Activated gamma-delta T cell (primary cell): ENCODE results near the gene HOXD12.

Experiments used
- DNase-seq: peaks from one replicate; lab custom pipeline; 2025; lab: John Stamatoyannopoulos, UW

The HOXD12 gene

DNA sequence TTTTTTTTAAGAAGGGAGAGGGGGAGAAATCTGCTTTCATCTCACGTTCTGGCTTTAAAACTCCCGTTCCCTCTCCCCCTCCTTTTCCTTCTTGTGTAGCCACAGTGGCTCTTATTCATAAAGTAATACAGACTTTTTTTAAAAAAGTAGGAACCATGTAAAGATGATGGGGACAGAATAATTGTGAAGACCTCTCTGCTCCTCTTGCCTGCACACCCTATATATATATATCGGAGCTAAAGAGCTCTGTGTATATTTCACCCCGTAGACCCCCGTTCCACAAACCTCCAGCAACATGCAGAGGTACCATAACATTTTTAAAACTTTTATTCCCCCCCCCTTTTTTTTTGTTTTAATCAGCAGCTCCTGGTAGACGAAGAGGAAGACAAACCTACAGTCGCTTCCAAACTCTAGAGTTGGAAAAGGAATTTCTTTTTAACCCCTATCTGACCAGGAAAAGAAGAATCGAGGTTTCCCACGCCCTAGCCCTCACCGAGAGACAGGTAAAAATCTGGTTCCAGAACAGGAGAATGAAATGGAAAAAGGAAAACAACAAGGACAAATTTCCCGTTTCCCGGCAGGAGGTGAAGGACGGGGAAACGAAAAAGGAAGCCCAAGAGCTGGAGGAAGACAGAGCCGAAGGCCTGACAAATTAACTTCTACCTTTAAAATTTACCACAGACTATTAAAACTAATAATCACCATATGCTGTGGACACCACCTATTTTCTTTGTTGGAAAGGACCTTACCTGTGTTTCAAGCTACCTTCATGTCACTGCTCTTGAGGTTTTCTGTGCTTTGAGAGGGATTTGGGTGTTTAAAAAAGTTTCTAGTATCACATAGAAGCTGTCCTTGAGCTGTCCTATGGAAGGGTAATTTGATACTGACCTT is 31.6 kb downstream of the HOXD12 start:
- no peak for DNase-seq

DNA sequence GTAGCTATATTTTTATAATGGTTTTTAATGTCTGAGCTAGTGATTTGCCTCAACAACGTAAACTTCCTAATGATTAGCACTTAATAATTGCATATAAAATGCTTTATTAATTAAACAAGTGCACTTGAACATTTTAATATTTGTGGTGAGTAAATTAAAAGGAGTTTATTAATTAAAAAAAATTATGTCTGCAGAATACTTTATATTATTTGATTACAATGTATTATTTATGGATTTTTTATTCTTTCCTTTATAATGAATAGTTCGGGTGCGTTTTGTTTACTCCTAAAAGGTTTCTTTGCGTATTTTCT is 32.2 kb downstream of the HOXD12 start:
- DNase-seq: no peak

DNA sequence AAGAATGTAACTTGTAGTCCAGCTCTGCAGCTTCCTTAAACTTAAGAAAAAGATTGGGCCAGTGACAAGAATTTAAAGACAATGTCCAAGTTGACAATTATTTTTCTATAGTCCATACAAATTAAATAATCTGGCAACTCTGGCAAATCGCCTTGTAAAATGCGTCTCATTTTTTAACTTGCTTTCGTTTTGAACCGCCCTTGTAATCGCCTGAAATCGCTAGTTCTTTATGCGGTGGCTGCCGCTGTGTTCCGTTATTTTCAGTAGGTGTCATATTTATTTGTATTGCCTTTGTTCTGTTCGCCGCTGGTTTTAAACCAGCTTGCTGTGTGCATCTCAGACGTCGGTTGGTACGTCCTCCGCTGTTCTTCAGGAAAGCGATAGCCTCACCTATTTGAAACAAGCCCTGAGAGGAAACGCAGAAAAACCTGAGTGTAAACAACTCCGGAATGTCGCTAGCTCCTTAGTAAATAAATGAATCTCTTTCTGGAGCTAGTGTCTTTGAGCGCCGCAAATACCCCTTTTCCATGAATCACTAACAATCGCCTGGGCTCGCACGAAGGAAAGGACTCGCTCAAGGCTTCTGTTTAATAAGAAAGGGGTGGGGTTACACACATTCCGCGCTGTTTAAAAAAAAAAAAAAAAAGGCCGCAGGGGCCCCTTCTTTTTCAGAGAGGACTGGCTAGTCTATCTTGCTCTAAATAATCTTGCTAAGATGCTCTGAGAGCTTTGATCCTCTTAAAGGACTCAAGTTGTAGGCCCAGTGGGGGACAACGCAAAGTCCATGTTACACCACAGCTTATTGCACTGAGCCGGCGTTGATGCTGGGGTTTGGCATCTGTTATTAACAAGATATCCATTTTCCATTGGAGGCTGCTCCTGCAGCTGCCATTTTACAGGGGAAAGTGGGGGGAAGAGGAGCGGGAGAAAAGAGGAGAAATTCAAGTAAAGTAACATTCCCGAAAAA is 32.9 kb downstream of the HOXD12 start:
- DNase-seq: no peak

DNA sequence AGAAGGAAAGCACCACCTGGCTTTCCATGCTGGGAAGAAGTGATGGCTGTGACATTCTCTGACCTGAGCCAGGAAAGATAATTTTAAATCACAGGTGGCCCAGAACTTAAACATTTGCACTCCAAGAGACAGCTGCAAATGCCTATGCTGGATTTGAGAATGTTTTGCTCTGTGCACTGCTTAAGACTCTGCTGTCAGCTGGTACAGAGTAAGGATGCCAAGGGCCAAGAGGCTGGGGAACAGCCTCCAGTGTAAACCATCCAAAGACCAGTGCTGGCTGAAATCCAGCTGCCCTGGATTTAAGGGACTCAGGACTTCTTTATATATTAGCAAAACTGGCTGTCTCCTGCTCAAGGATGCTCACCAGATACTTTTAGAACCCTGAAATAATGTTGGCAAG is 33.8 kb downstream of the HOXD12 start:
- DNase-seq: no peak

DNA sequence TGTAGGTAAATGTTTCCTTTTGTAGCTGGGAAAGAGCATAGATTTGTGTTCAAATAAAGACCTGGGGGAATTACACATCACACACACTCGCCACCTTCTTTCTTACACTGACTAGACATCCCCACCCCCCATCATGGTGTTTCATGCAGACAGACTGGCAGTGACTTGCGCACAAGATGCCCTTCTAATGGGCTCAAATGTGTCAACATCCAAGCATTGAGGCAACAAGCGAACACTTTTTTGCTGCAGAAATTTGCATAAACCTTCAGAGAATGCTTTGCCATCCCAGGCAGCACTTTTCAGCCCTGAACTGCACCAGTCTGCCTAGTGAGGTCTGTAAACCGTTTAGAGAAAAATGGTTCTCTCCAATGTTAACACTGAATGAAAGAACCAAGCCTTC is 34.4 kb downstream of the HOXD12 start:
- DNase-seq: no peak

DNA sequence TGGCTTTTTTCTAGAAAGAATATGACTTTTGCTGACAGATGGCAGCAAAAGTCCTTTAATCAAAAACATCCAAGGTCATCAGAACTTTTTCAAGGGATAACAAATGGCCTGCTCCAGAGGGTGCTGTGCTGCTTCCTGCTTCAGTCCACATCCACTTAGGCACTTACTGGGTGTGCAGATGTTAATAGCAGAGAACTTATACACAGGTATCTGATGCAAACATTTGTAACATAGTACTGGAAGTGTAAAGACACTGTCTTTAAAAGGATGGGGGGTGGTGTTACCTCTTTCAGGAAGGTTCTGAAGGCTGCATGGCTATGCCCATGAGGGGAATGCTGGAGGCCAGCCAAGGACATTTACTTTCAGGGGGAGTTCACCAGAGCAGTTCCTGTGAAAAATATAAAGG is 35.4 kb downstream of the HOXD12 start:
- DNase-seq: no peak

DNA sequence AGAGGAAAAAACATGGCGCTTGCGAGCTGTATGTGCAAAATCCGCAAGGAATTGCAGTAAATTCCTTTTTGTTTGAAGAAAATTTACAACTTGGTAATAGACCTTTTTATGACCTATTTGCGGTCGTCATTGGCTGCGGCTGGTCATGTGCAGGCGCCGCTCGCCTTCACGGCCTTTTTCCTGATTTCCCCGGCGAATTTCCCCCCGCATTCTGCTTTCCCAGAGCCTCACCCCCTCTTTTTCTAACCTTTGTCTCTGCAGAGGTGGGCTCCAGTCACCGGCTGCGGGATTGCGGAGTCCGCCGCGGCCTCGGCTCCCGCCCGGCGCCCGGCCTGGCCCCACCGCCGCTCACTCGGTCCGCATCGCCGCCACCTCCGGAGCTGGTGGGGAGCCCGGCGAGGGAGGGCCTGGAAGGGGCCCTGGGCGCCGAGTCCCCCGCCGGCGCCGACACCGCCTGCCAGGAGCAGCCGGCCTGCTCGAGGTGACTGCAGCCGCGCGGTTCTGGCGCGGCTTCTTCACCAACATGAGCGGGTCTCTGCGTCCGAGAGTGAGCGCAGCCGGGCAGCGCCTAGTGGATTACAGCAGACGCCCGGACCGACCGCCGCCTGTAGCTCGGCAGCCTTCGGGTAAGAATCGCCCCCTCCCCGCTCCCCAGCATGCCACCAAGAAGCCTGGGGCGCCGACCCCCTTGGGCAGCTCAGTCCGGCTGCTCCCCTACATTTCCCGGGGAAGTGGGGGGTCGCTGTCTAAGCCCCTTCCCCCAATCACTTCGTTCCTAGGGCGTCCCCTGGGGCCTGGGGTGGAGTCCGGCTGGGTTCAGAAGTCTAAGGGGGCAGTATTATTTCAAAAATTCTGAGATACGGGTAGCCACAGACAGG is 37.0 kb downstream of the HOXD12 start:
- no peak for DNase-seq

DNA sequence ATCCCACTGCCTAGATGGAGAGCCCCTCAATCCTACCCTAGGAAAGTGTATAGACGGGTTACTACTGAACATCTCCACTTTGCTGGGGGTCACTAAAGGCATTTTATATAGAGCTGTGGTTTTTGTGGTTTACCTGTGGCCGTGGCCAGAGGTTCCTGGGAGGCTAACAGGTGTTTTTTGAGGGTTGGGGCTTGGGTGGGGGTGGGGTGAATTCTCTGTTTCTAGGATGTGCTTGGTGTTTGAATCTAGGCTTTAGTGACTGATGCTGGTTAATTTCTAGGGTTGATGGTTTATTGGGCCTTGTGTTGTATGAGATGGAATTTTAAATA is 37.6 kb downstream of the HOXD12 start:
- no peak for DNase-seq

DNA sequence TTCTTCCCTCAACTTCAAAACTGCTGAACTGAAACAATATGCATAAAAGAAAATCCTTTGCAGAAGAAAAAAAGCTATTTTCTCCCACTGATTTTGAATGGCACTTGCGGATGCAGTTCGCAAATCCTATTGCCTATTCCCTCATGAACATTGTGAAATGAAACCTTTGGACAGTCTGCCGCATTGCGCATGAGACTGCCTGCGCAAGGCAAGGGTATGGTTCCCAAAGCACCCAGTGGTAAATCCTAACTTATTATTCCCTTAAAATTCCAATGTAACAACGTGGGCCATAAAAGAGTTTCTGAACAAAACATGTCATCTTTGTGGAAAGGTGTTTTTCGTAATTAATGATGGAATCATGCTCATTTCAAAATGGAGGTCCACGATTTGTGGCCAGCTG is 38.3 kb downstream of the HOXD12 start:
- DNase-seq: no peak

DNA sequence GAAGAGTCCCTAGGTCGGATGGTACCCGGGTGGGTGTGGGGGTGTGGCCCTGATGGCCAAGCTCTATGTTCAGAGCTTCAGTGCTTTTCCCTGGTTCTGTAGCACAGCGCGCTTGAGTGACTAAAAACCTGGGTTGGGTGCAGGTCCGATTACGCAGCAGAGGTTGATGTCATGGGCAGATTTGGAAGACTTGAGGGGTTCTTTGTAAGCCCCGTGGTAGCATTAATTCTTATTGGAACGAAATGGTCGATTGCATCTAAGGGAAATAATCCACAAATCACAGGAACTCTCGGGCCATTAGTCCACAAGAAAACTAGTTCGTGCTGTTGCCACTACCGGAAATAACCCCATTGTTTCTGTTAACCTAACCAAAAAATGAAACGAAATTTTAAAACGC is 38.9 kb downstream of the HOXD12 start:
- no peak for DNase-seq

DNA sequence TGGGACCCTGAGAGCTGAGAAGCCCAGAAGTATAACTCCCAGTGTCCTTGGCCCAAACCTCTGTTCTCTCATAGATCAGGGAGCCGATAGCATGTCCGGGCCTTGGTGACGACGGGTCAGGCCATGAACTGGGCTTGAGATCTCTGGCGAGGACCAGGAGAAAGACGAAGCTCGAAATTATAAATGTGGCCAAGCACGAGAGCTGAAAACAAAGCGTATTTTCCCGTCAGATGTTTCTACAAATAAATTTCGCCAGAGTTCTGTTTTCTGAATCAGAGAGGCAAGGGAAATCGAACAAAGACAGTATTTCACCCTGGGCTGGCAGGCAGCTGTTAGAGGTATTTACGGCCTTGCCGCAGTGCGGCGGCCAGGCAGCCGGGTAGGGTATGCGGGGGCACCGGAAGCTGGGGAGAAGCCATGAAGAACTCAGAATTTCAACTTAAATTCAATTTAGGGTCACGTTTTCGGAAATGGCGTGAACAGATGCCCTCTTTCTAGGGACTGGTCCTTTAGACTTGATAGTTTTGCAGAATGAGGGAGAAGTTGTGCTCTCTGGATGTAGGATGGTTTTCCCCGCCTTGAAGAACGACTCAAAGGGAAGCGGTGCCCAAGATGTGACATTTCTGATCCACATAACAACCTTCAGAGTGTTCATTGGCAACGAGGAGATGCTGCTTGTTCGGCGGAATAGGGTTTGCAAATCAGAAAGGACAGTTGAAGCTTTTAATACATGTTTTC is 39.5 kb downstream of the HOXD12 start:
- DNase-seq: no peak

DNA sequence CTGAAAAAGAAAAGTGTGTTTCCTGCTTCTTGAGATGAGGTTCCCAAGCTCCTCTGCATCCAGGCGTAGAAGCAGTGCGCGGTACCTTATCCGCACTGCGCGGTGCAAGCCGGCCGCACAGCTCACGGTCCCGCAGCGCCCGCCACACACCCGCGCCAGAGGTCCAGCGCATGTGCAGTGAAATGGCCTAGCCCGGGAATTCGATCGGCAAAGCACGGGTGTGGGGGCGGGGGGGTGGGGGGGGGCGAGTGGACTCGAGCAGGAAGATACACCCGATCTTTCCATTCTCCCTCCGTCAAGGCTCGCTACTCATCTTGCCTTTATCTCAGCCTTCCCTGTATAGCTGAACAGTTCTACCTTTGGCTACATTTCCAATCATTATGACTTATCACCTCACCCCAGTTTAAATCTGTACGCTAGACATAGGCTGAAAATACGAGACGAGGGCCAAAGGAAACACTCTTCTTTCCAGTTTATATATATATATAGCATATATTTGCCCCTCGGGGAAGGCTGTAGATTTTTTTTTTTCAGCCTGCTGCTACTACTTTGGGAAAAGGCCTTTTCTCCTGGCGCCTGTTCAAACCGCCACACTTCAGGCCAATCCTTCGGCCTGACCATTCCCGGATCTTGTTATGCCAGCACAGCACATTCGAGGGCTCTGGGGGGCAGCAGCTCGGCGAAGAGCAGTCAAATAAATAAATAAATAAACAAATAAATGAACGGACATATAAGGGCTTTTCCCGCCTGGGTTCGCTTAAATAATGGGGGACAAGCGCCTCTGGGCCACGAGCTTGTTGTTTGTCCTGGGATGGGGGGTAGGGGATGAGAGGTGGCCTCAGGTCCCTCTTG is 40.3 kb downstream of the HOXD12 start:
- DNase-seq: no peak

DNA sequence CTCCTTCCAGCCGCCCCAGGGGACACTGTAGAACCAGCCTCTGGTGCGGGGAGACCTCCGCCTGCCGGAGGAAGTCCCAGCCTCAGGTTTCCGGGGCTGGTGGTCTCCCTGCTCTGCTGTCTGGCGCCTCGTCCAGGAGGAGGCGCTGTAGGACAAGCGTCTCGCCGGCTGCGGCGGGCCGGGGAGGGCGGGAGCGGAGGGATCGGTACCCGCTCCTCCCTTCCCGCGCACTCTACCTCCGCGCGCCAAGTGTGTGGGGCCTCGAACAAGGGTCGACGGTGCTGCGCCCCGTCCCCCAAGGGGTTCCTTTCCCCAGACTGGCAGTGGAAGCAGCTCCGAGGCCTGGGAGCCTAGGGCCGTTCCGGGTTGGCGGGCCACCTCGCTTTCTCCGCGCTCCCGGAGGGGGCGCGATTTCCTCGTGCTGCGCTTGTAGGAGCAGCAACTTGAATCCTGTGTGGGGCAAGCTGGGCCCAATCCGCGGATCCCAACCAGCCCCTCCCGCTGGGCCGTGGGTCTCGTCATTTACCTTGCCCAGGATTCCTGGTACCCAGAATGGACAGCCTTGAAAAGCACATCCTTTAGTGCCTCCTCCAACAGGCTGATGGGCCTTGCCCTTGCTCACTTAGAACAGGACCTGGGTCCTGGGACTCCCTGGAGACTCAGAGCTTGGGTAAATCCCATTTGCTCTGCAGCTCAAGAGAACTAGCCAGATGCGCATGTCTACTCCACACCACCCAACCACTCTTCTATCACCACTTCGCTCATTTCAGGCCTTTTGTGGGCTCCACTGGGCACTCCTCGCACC is 41.1 kb downstream of the HOXD12 start:
- DNase-seq: no peak

DNA sequence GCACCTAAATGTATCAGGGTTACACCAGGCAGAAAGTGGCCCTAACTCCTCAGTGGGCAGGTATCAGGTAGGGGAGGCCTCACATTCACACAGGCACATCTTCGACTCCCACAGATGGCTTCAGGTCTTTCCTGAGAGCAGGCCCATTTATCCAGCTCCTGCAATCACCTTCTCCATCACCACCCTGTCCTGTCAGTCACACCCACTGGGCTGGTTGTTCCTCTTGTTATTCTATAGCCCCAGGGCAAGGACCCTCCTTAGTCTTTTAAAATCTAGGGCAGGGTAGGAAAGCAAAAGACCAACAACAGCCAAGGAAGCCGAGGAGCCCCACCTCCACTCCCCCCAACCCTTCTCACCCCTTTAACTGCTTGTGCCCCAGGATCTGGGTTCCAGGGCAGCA is 42.7 kb downstream of the HOXD12 start:
- no peak for DNase-seq

DNA sequence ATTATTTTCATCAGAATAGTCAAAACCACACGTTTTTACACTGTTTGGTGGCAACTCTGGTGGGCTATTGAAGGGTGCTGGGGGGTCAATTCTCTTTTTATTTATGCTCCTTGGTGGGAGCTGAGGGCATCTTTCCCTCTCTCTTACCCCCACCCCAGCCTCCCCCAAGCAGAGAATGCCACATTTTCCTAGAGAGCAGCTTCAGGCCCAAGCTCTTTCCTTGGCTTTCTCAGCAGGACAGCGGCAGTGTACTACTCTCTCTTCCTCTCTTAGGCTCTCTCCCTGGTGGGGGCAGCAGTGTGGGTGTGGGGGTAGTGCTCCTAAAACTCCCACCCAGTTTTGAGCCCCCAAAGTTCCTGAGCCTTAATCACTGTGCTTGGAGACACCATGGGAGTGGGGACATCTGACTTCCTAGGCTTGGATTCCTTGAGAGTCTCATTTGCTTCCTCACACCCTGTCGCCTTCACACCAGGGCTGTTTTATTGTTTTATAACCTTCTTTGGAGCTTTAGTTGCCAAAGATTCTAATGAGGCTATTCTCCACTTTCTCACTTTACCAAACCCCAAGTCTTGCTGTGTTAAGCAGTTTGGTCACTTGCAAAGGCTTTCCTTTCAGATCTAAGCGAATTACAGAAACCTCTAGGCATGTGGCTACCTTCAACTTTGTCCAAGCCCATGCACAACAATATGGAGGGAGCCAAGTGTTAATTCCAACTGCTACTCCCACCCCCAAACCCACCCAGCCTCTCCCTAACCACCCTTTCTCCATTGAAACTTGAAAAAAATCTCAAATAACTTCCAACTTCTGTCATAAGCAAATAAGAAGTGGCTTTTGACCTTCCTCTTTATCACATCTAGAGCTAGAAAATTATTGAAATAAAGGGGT is 45.7 kb downstream of the HOXD12 start:
- no peak for DNase-seq

DNA sequence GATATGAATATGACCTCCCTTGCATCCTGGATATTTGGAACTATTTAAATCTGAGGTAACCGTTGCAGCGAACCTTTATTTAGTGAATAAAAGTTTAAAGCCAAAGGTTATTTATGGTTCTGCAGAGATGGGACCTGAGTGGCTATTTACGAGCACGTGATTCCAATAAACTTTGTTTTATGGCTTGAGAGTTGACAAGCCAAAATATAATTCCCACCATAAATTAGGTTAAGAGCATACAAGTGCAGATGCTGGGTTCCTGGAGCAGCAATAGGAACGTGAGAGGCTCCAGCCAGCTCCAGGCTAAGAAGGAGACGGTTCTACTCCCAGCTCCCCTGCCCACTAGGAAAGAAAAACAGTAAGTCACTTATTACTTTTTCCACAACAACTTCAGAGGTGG is 46.5 kb downstream of the HOXD12 start:
- DNase-seq: no peak

DNA sequence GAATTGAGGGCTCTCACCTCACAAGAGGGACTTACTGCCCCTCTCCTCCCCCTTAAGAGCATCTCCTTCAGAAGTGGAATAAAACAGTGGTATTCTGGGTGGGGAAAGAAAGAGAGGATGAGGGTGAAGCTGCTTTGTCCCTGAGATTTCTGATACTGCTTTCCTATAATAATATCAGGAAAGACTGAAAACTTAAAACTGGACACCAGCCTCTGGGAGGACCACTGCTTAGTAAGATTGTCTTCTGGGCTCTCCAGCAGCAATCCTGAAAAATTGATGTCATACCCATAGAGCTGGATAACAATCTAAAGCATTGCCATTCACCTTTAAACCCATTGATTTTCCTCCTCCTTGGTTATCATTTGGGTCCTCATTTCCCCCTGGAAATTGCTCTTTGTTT is 47.0 kb downstream of the HOXD12 start:
- no peak for DNase-seq

DNA sequence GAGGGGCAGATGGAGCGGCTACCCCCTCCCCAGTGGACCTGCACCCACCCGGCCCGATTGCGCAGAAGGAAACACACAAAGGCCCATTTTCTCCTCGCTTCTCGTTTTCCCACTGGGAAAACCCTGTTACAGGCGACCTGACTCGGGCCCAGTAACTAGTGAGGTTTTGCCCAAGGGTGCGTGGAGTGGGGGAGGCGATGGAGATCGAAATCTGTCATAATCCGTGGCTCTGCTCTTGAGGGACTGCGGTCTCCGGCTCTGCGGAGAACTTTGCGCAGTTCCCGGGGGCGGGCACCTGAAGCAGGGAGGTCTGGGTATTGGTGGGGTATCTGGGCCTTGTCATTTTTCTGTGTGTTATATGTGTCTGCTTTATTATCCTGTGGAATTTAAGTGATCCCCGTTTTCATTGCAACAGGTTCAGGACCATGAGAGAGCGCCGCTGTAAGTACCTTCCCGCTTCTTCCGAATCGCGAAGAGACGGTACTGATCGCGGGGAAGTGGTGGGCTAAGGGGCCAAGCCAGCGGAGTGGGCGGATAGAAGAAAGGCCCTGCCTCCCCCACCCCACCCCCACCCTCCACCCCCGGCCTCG is 47.7 kb downstream of the HOXD12 start:
- no peak for DNase-seq
